ENCODE data around the gene KIF23. TPM values are rescaled to one million over a fixed set of nuclear protein-coding genes. Genes with fewer than 3 reads are reported as not detected.

The KIF23 gene
- total RNA-seq, 4 donors from 2014 or later: 4.5 to 13.2 (median 8.9) TPM

DNA sequence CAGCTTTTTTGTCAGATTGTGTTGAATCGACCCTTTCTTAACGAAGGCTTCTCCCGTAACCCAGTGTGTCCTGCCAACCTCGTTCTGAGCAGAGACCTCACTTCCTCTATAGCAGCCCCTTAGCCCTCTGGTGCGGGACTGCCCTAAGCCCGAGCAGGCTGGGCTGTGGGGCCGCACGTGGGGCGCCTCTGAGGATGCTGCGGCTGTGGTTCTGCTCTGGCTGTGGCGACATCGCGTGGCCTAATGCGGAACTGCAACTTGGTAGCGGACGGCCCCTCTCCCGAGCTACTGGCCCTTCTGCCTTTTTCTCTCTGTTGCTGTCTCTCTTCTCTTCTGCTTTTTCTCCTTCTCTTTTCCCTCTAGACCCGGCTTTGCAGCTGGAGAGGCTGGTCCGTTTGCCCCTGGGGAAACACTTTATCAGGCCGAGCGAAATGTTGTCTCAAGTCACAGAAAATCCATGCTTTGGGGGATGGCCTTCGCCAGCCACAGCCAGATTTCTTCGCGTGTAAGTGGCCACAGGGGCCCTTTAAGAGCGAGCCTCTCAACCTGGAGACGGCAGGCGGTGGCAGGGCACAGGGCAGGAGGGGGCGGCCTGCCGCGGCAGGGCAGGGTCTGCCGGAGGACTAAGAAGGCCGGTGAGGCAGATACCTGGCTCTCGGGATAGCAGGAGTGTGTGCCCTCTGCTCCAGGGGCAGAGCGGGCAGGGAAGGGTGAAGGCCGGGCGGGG, 19.4 kb upstream of the KIF23 start:
- no peak for TF ChIP-seq EP300 (IDR thresholded peaks at IDR 0.05)
- TF ChIP-seq, protein P1, sequence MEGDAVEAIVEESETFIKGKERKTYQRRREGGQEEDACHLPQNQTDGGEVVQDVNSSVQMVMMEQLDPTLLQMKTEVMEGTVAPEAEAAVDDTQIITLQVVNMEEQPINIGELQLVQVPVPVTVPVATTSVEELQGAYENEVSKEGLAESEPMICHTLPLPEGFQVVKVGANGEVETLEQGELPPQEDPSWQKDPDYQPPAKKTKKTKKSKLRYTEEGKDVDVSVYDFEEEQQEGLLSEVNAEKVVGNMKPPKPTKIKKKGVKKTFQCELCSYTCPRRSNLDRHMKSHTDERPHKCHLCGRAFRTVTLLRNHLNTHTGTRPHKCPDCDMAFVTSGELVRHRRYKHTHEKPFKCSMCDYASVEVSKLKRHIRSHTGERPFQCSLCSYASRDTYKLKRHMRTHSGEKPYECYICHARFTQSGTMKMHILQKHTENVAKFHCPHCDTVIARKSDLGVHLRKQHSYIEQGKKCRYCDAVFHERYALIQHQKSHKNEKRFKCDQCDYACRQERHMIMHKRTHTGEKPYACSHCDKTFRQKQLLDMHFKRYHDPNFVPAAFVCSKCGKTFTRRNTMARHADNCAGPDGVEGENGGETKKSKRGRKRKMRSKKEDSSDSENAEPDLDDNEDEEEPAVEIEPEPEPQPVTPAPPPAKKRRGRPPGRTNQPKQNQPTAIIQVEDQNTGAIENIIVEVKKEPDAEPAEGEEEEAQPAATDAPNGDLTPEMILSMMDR (IDR thresholded peaks at IDR 0.05): peak; percentile 94 to 98 (median 94)
- DNase-seq (ENCODE audit: low spot score in 2 of 2): peak; percentile 71 to 90
- Histone ChIP-seq H3K4me3 (peak overlapping the region in 1 of 4 donors; percentile 13), H3K9me3 (no peaks in the 10 kb centered on the region), H3K27ac (peak overlapping the region in 1 of 4 donors; percentile 16), H3K27me3 (no peaks in the 10 kb centered on the region), H3K36me3 (no peaks in the 10 kb centered on the region), H3K4me1 (peaks cover 0 to 13% (median 4%) of the 10 kb centered on the region in 4 donors)
- 18 to 19% methylated on average over 35 to 36 of the region's 36 CpGs for WGBS, 2 donors

DNA sequence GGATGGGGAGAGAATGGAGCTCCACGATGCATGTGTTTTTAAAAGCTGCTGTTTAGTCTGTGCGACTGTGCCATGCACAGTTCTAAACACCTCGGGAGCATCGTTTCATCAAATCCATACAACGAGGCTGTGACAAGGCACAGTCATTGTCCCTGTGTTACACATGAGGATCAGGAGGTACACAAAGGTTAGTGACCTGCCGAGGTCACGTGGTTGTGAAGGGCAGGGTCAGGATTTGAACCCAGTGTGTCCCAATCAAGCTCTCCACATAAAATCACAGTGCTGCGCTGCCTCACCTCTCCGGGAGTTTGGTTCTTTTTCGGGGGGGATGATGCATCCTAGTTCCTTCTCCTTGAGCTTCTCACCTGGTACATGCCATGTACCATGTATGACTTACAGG, 18.7 kb upstream of the KIF23 start:
- H3K27me3 ChIP-seq: no peaks in the 10 kb centered on the region
- WGBS, 2 donors: 89 to 90% methylated on average over 10 of the region's 10 CpGs
- H3K9me3 ChIP-seq: no peaks in the 10 kb centered on the region
- no peak for TF ChIP-seq EP300 (IDR thresholded peaks at IDR 0.05)
- TF ChIP-seq, protein P1 (IDR thresholded peaks at IDR 0.05): no peak
- TF ChIP-seq POLR2A (IDR thresholded peaks at IDR 0.05): no peak
- H3K4me3 ChIP-seq: no peak overlapping the region
- DNase-seq (ENCODE audit: low spot score in 2 of 2): no peak
- no peaks in the 10 kb centered on the region for H3K36me3 ChIP-seq
- H3K27ac ChIP-seq: no peak overlapping the region
- H3K4me1 ChIP-seq: peaks cover 0 to 13% (median 4%) of the 10 kb centered on the region in 4 donors

DNA sequence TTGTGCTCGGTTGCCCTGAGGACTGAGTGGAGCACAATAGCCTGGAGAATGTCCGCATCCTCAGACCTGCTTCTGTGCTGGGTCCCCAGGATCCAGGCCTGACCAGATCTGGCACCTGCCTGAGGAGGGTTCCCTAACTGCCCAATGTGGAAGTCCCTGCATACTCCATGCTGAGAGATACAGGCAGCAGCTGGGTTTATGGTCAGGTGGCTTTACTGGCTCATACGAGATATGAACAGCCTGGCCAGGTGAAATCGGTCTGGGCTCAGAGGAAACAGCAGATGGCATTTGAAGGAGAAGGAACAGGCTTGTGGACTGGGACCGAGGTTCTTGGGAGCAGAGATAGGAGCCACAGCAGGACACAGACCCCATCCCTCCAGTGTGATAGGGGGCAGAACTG, 18.2 kb upstream of the KIF23 start:
- DNase-seq (ENCODE audit: low spot score in 2 of 2): no peak
- 90 to 91% methylated on average over 4 to 5 of the region's 5 CpGs for WGBS, 2 donors
- Histone ChIP-seq H3K4me3 (no peak overlapping the region), H3K9me3 (no peaks in the 10 kb centered on the region), H3K27ac (no peak overlapping the region), H3K27me3 (no peaks in the 10 kb centered on the region), H3K36me3 (no peaks in the 10 kb centered on the region), H3K4me1 (peaks cover 0 to 13% (median 4%) of the 10 kb centered on the region in 4 donors)
- TF ChIP-seq, protein P1 (IDR thresholded peaks at IDR 0.05): no peak
- no peak for TF ChIP-seq POLR2A (IDR thresholded peaks at IDR 0.05)
- TF ChIP-seq EP300 (IDR thresholded peaks at IDR 0.05): no peak

DNA sequence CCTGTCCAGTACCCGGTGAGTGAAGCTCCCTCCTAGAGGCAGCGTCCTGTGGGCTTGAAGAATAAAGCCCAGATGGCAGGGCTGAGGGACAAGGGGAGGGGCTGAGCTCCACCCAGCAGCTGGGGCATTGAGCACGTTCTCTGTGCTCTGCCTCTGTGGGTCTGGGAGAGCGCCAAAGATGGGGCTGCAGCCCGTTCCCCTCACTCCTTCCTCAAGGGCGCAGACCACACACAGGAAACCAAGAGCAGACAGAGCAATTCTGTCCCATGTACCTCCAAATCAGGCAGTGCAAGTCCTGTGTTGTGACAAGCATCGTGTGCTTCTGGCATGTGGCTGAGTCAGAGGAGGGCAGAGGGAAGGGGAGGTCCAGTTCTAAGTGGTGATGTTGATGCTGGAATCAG, 15.7 kb upstream of the KIF23 start:
- no peaks in the 10 kb centered on the region for H3K9me3 ChIP-seq
- no peaks in the 10 kb centered on the region for H3K27me3 ChIP-seq
- no peaks in the 10 kb centered on the region for H3K36me3 ChIP-seq
- no peak for TF ChIP-seq EP300 (IDR thresholded peaks at IDR 0.05)
- no peak for TF ChIP-seq POLR2A (IDR thresholded peaks at IDR 0.05)
- TF ChIP-seq, protein P1 (IDR thresholded peaks at IDR 0.05): no peak
- H3K27ac ChIP-seq: no peak overlapping the region
- DNase-seq (ENCODE audit: low spot score in 2 of 2): no peak
- no peak overlapping the region for H3K4me3 ChIP-seq
- WGBS, 2 donors: 40 to 46% methylated on average over 6 to 7 of the region's 7 CpGs
- peaks cover 0 to 13% (median 4%) of the 10 kb centered on the region in 4 donors for H3K4me1 ChIP-seq

DNA sequence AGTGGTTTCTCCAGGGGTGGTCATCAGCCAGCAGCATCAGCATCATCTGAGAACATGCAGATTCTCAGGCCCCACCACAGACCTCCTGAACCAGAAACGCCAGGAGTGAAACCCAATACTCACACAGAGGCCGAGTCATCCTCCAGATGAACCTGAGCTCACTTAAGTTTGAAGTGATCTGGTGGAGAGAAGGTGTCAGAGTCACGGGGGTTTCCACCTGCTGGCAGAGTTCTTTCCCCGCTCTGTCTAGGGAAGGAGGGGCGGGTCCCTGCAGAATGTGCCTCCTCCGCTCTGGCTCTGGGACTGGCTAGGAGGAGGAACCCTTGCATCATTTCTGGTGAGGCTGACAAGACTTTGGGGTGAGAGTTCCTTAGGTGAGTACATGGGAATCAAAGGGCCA, 13.3 kb upstream of the KIF23 start:
- TF ChIP-seq EP300 (IDR thresholded peaks at IDR 0.05): no peak
- no peak for TF ChIP-seq POLR2A (IDR thresholded peaks at IDR 0.05)
- TF ChIP-seq, protein P1 (IDR thresholded peaks at IDR 0.05): no peak
- no peaks in the 10 kb centered on the region for H3K4me1 ChIP-seq
- H3K27me3 ChIP-seq: no peaks in the 10 kb centered on the region
- WGBS, 2 donors: 78 to 89% methylated on average over 6 of the region's 6 CpGs
- H3K27ac ChIP-seq: no peak overlapping the region
- no peaks in the 10 kb centered on the region for H3K36me3 ChIP-seq
- H3K9me3 ChIP-seq: no peaks in the 10 kb centered on the region
- no peak for DNase-seq (ENCODE audit: low spot score in 2 of 2)
- H3K4me3 ChIP-seq: no peak overlapping the region
